CD4-positive, alpha-beta T cell (primary cell): ENCODE measurements around the gene ADRB2. TPM values are rescaled to one million over a fixed set of nuclear protein-coding genes. Genes with fewer than 3 reads are reported as not detected.

Source experiments
- ATAC-seq: fragments of 200-7000 bp; cut with Tn5 transposase; one replicate; pipeline ENCODE4 v1.10.0; 2022; ENCODE audit warnings: mild to moderate bottlenecking; ENCODE audit not compliant: poor library complexity
- CTCF ChIA-PET: fragments of 350-600 bp; sonication (Branson Sonifier 250); formaldehyde crosslinking; loops from one replicate; lab custom pipeline; 2021; ENCODE audit warnings: antibody characterized with exemption, inconsistent platforms; lab: Charles Lee
- POLR2A ChIA-PET: fragments of 350-600 bp; sonication (Branson Sonifier 250); formaldehyde crosslinking; loops from one replicate; lab custom pipeline; 2021; ENCODE audit warnings: antibody characterized with exemption, inconsistent platforms; lab: Charles Lee
- DNase-seq, 14 experiments: peaks; one replicate each; pipeline ENCODE4 v3.0.0-alpha.2; 2013 to 2020; ENCODE audit warnings: mixed read lengths in 2 of 14
- H3K27ac ChIP-seq, 2 donors: one replicate each; pipeline versions ENCODE4 v1.5.1 to v1.7.0; 2013; ENCODE audit warnings: low read length in 2 of 2, low read depth in 1 of 2, mild to moderate bottlenecking in 1 of 2
- H3K27me3 ChIP-seq, 2 experiments: 1 replicate in 1 of 2; 2 replicates in 1 of 2; pipeline versions ENCODE4 v1.6.1 to v1.7.0; 2013; ENCODE audit warnings: low read length in 2 of 2, control low read depth in 1 of 2, mild to moderate bottlenecking in 1 of 2, moderate library complexity in 1 of 2; ENCODE audit not compliant: insufficient read depth in 2 of 2, control insufficient read depth in 1 of 2
- H3K36me3 ChIP-seq: one replicate; pipeline ENCODE4 v1.6.1; 2013; ENCODE audit warnings: low read length, control low read depth; ENCODE audit not compliant: insufficient read depth
- H3K4me1 ChIP-seq: one replicate; pipeline ENCODE4 v1.6.1; 2013; ENCODE audit warnings: low read length, control low read depth; ENCODE audit not compliant: insufficient read depth
- H3K4me3 ChIP-seq: one replicate; pipeline ENCODE4 v1.5.1; 2013; ENCODE audit warnings: mild to moderate bottlenecking, low read length, moderate library complexity
- H3K9me3 ChIP-seq, 2 experiments: 1 replicate in 1 of 2; 2 replicates in 1 of 2; pipeline versions ENCODE4 v1.6.1 to v1.7.0; 2013; ENCODE audit warnings: low read length in 2 of 2, mild to moderate bottlenecking in 2 of 2, control low read depth in 1 of 2, moderate library complexity in 1 of 2; ENCODE audit not compliant: control insufficient read depth in 1 of 2, insufficient read depth in 1 of 2
- H3K27ac Mint-ChIP-seq: one replicate; pipeline ENCODE4 v1.8.0; 2020; ENCODE audit warnings: mixed read lengths
- H3K27me3 Mint-ChIP-seq: one replicate; pipeline ENCODE4 v1.8.0; 2021; ENCODE audit warnings: mixed read lengths
- H3K36me3 Mint-ChIP-seq: one replicate; pipeline ENCODE4 v1.8.0; 2021; ENCODE audit warnings: low read depth, mixed read lengths
- H3K4me1 Mint-ChIP-seq: one replicate; pipeline ENCODE4 v1.8.0; 2021; ENCODE audit warnings: low read depth, mixed read lengths
- H3K4me3 Mint-ChIP-seq: one replicate; pipeline ENCODE4 v1.8.0; 2020; ENCODE audit warnings: mild to moderate bottlenecking, mixed read lengths
- H3K9me3 Mint-ChIP-seq: one replicate; pipeline ENCODE4 v1.8.0; 2020; ENCODE audit warnings: mixed read lengths
- CTCF ChIP-seq: fragments of 200-600 bp; IDR thresholded peaks from one replicate; pipeline ENCODE4 v1.8.0; 2022; ENCODE audit warnings: antibody characterized with exemption, mild to moderate bottlenecking
- intact Hi-C, 2 experiments: fragments of 100-400 bp; cut with DNase I in 1 of 2; cut with micrococcal nuclease in 1 of 2; formaldehyde crosslinking; loops; one replicate each; pipeline versions ENCODE4 v1.15.1 to v1.9.0; 2023 to 2025; cut with DNase I, micrococcal nuclease
- total RNA-seq, 174 experiments: library from RNA in 2 of 174; stranded (reverse) in 2 of 174; gene quantifications; one replicate each; pipeline ENCODE4 v1.2.3 and lab custom pipeline; 2021 to 2026

The ADRB2 gene
- total RNA-seq, 2 experiments from 2014 or later, result 1.2 to 1.6 TPM

GRCh38 chr5:148816357-148816756 lies 10.1 kb upstream of the ADRB2 start:
- Histone ChIP-seq H3K4me1 (peaks cover under 1% of the 10 kb centered on the region), H3K27me3 (peaks cover 0 to 4% of the 10 kb centered on the region in 2 experiments), H3K4me3 (no peak overlapping the region), H3K9me3 (no peaks in the 10 kb centered on the region), H3K36me3 (no peaks in the 10 kb centered on the region), H3K27ac (no peak overlapping the region)
- ChIA-PET CTCF (no interaction called here), POLR2A (no interaction called here)
- Mint-ChIP-seq H3K4me3 (no peak overlapping the region), H3K4me1 (peaks cover 8% of the 10 kb centered on the region), H3K36me3 (no peaks in the 10 kb centered on the region), H3K27me3 (peaks cover 5% of the 10 kb centered on the region), H3K27ac (no peak overlapping the region), H3K9me3 (no peaks in the 10 kb centered on the region)
- intact Hi-C loops, result loop anchor here (1.0 to 10.0 kb wide), 3 partner anchors 20 to 538 kb away; partner anchors contain the start of gene PCYOX1L (in 1 of the 2)
- no peak for DNase-seq
- no peak for ATAC-seq
- no peak for TF ChIP-seq CTCF

- POLR2A ChIA-PET, result no interaction called here
- peaks cover 4% of the 10 kb centered on the region for H3K4me1 Mint-ChIP-seq
- intact Hi-C loops, result loop anchor here (1.0 to 10.0 kb wide), 3 partner anchors 20 to 538 kb away; partner anchors contain the start of gene PCYOX1L (in 1 of the 2)
Observed at GRCh38 chr5:148816782-148817181, 9.6 kb upstream of the ADRB2 start.

GRCh38 chr5:148817606-148818005 lies 8.8 kb upstream of the ADRB2 start:
- CTCF ChIA-PET, result no interaction called here
- H3K36me3 Mint-ChIP-seq, result no peaks in the 10 kb centered on the region
- Histone ChIP-seq H3K4me1 (no peaks in the 10 kb centered on the region), H3K4me3 (no peak overlapping the region), H3K9me3 (no peaks in the 10 kb centered on the region), H3K36me3 (no peaks in the 10 kb centered on the region), H3K27ac (no peak overlapping the region), H3K27me3 (peaks cover 0 to 4% of the 10 kb centered on the region in 2 experiments)
- intact Hi-C loops, result loop anchor here in 1 of 2 experiments (5.0 to 10.0 kb wide), 2 partner anchors 140 to 537 kb away; partner anchors contain the start of gene PCYOX1L
- POLR2A ChIA-PET, result no interaction called here
- no peak for ATAC-seq
- DNase-seq, result no peak
- H3K9me3 Mint-ChIP-seq, result no peaks in the 10 kb centered on the region
- no peaks in the 10 kb centered on the region for H3K4me1 Mint-ChIP-seq
- no peak overlapping the region for H3K4me3 Mint-ChIP-seq
- peaks cover 5% of the 10 kb centered on the region for H3K27me3 Mint-ChIP-seq
- no peak overlapping the region for H3K27ac Mint-ChIP-seq
- TF ChIP-seq CTCF, result no peak

More at GRCh38 chr5:148816782-148817181, 9.6 kb upstream of the ADRB2 start:
- Histone ChIP-seq H3K27me3 (peaks cover 0 to 4% of the 10 kb centered on the region in 2 experiments), H3K9me3 (no peaks in the 10 kb centered on the region), H3K4me3 (no peak overlapping the region), H3K27ac (no peak overlapping the region), H3K36me3 (no peaks in the 10 kb centered on the region), H3K4me1 (no peaks in the 10 kb centered on the region)
- H3K36me3 Mint-ChIP-seq, result no peaks in the 10 kb centered on the region
- no peak overlapping the region for H3K4me3 Mint-ChIP-seq
- peaks cover 5% of the 10 kb centered on the region for H3K27me3 Mint-ChIP-seq
- DNase-seq, result no peak
- no peak for ATAC-seq
- H3K27ac Mint-ChIP-seq, result no peak overlapping the region
- TF ChIP-seq CTCF, result no peak
- CTCF ChIA-PET, result no interaction called here
- H3K9me3 Mint-ChIP-seq, result no peaks in the 10 kb centered on the region
